ENCODE data around the gene ITPR2. TPM values are rescaled to one million over a fixed set of nuclear protein-coding genes. Genes with fewer than 3 reads are reported as not detected.
"Not testable (repeated sequence)": the region's sequence is repeated elsewhere in the genome, so short reads cannot be mapped to it uniquely, and the experiment has no call there.

ITPR2 gene
- total and polyA plus RNA-seq, 4 donors, result 30.9 to 133 (median 73.2) TPM

GRCh38 chr12:26869104-26869494, 36.1 kb upstream of the ITPR2 start:
- 100% methylated on average over 3 of the region's 6 CpGs for WGBS (ENCODE audit: insufficient coverage)
- no peaks in the 10 kb centered on the region for H3K36me3 ChIP-seq (ENCODE audit: control insufficient read depth, insufficient read depth, low read length)
- H3K4me1 ChIP-seq (ENCODE audit: control insufficient read depth, insufficient read depth, low read length), result no peaks in the 10 kb centered on the region
- no peak overlapping the region for H3K4me3 ChIP-seq (ENCODE audit: low read depth, low read length)
- no peaks in the 10 kb centered on the region for H3K27me3 ChIP-seq (ENCODE audit: control insufficient read depth, insufficient read depth, low read length)
- H3K27ac ChIP-seq (ENCODE audit: low read depth, low read length), result no peak overlapping the region
- H3K9me3 ChIP-seq (ENCODE audit: control insufficient read depth, insufficient read depth, low read length), result no peaks in the 10 kb centered on the region
- DNase-seq (ENCODE audit: low read depth in 4 of 6, low spot score in 6 of 6), result no peak

- H3K27ac ChIP-seq (ENCODE audit: low read depth, low read length), result no peak overlapping the region
- H3K27me3 ChIP-seq (ENCODE audit: control insufficient read depth, insufficient read depth, low read length), result no peaks in the 10 kb centered on the region
- no peaks in the 10 kb centered on the region for H3K4me1 ChIP-seq (ENCODE audit: control insufficient read depth, insufficient read depth, low read length)
- H3K9me3 ChIP-seq (ENCODE audit: control insufficient read depth, insufficient read depth, low read length), result no peaks in the 10 kb centered on the region
- DNase-seq (ENCODE audit: low read depth in 4 of 6, low spot score in 6 of 6), result no peak
- no peak overlapping the region for H3K4me3 ChIP-seq (ENCODE audit: low read depth, low read length)
- 63% methylated on average over 1 of the region's 3 CpGs for WGBS (ENCODE audit: insufficient coverage)
- no peaks in the 10 kb centered on the region for H3K36me3 ChIP-seq (ENCODE audit: control insufficient read depth, insufficient read depth, low read length)
These were observed 35.6 kb upstream of the ITPR2 start for GRCh38 chr12:26868447-26869103.

GRCh38 chr12:26867080-26867479, 34.1 kb upstream of the ITPR2 start:
- no peaks in the 10 kb centered on the region for H3K27me3 ChIP-seq (ENCODE audit: control insufficient read depth, insufficient read depth, low read length)
- no peaks in the 10 kb centered on the region for H3K4me1 ChIP-seq (ENCODE audit: control insufficient read depth, insufficient read depth, low read length)
- no peak for DNase-seq (ENCODE audit: low read depth in 4 of 6, low spot score in 6 of 6)
- no peaks in the 10 kb centered on the region for H3K9me3 ChIP-seq (ENCODE audit: control insufficient read depth, insufficient read depth, low read length)
- WGBS (ENCODE audit: insufficient coverage), result no CpG with 5 or more reads among the region's 2 CpGs
- H3K4me3 ChIP-seq (ENCODE audit: low read depth, low read length), result no peak overlapping the region
- no peak overlapping the region for H3K27ac ChIP-seq (ENCODE audit: low read depth, low read length)
- H3K36me3 ChIP-seq (ENCODE audit: control insufficient read depth, insufficient read depth, low read length), result no peaks in the 10 kb centered on the region

- no peaks in the 10 kb centered on the region for H3K27me3 ChIP-seq (ENCODE audit: control insufficient read depth, insufficient read depth, low read length)
- no peaks in the 10 kb centered on the region for H3K4me1 ChIP-seq (ENCODE audit: control insufficient read depth, insufficient read depth, low read length)
- no peak overlapping the region for H3K4me3 ChIP-seq (ENCODE audit: low read depth, low read length)
- H3K9me3 ChIP-seq (ENCODE audit: control insufficient read depth, insufficient read depth, low read length), result no peaks in the 10 kb centered on the region
- no peaks in the 10 kb centered on the region for H3K36me3 ChIP-seq (ENCODE audit: control insufficient read depth, insufficient read depth, low read length)
- DNase-seq (ENCODE audit: low read depth in 4 of 6, low spot score in 6 of 6), result no peak
- WGBS (ENCODE audit: insufficient coverage), result 67% methylated on average over 1 of the region's 4 CpGs
- no peak overlapping the region for H3K27ac ChIP-seq (ENCODE audit: low read depth, low read length)
These were observed 30.5 kb upstream of the ITPR2 start for GRCh38 chr12:26863515-26863914.

GRCh38 chr12:26862787-26863186, 29.8 kb upstream of the ITPR2 start:
- H3K27ac ChIP-seq (ENCODE audit: low read depth, low read length); H3K27me3 ChIP-seq (ENCODE audit: control insufficient read depth, insufficient read depth, low read length): not testable (repeated sequence)

GRCh38 chr12:26861690-26862089, 28.7 kb upstream of the ITPR2 start:
- Histone ChIP-seq H3K27me3 (ENCODE audit: control insufficient read depth, insufficient read depth, low read length) (no peaks in the 10 kb centered on the region), H3K27ac (ENCODE audit: low read depth, low read length) (no peak overlapping the region), H3K4me1 (ENCODE audit: control insufficient read depth, insufficient read depth, low read length) (no peaks in the 10 kb centered on the region), H3K9me3 (ENCODE audit: control insufficient read depth, insufficient read depth, low read length) (no peaks in the 10 kb centered on the region), H3K4me3 (ENCODE audit: low read depth, low read length) (no peak overlapping the region), H3K36me3 (ENCODE audit: control insufficient read depth, insufficient read depth, low read length) (no peaks in the 10 kb centered on the region)
- WGBS (ENCODE audit: insufficient coverage), result no CpG with 5 or more reads among the region's 1 CpG
- DNase-seq (ENCODE audit: low read depth in 4 of 6, low spot score in 6 of 6), result no peak

More at GRCh38 chr12:26862787-26863186, 29.8 kb upstream of the ITPR2 start:
- not testable (repeated sequence) for H3K4me1 ChIP-seq (ENCODE audit: control insufficient read depth, insufficient read depth, low read length); H3K36me3 ChIP-seq (ENCODE audit: control insufficient read depth, insufficient read depth, low read length); H3K9me3 ChIP-seq (ENCODE audit: control insufficient read depth, insufficient read depth, low read length); DNase-seq (ENCODE audit: low read depth in 4 of 6, low spot score in 6 of 6); H3K4me3 ChIP-seq (ENCODE audit: low read depth, low read length)
- WGBS (ENCODE audit: insufficient coverage), result no CpG with 5 or more reads among the region's 3 CpGs

GRCh38 chr12:26857465-26858176, 24.6 kb upstream of the ITPR2 start:
- DNase-seq (ENCODE audit: low read depth in 4 of 6, low spot score in 6 of 6), result no peak
- peaks cover 4% of the 10 kb centered on the region for H3K4me1 ChIP-seq (ENCODE audit: control insufficient read depth, insufficient read depth, low read length)
- H3K4me3 ChIP-seq (ENCODE audit: low read depth, low read length), result no peak overlapping the region
- H3K36me3 ChIP-seq (ENCODE audit: control insufficient read depth, insufficient read depth, low read length), result no peaks in the 10 kb centered on the region
- no peaks in the 10 kb centered on the region for H3K9me3 ChIP-seq (ENCODE audit: control insufficient read depth, insufficient read depth, low read length)
- no peaks in the 10 kb centered on the region for H3K27me3 ChIP-seq (ENCODE audit: control insufficient read depth, insufficient read depth, low read length)
- no peak overlapping the region for H3K27ac ChIP-seq (ENCODE audit: low read depth, low read length)
- 29% methylated on average over 5 of the region's 6 CpGs for WGBS (ENCODE audit: insufficient coverage)

GRCh38 chr12:26855337-26855736, 22.3 kb upstream of the ITPR2 start:
- WGBS (ENCODE audit: insufficient coverage), result 83% methylated on average over 1 of the region's 1 CpG
- no peak for DNase-seq (ENCODE audit: low read depth in 4 of 6, low spot score in 6 of 6)
- Histone ChIP-seq H3K4me3 (ENCODE audit: low read depth, low read length) (no peak overlapping the region), H3K9me3 (ENCODE audit: control insufficient read depth, insufficient read depth, low read length) (no peaks in the 10 kb centered on the region), H3K27ac (ENCODE audit: low read depth, low read length) (no peak overlapping the region), H3K36me3 (ENCODE audit: control insufficient read depth, insufficient read depth, low read length) (no peaks in the 10 kb centered on the region), H3K27me3 (ENCODE audit: control insufficient read depth, insufficient read depth, low read length) (no peaks in the 10 kb centered on the region), H3K4me1 (ENCODE audit: control insufficient read depth, insufficient read depth, low read length) (peaks cover 4% of the 10 kb centered on the region)

- Histone ChIP-seq H3K27ac (ENCODE audit: low read depth, low read length) (no peak overlapping the region), H3K36me3 (ENCODE audit: control insufficient read depth, insufficient read depth, low read length) (no peaks in the 10 kb centered on the region), H3K9me3 (ENCODE audit: control insufficient read depth, insufficient read depth, low read length) (no peaks in the 10 kb centered on the region), H3K4me1 (ENCODE audit: control insufficient read depth, insufficient read depth, low read length) (peaks cover 4% of the 10 kb centered on the region), H3K4me3 (ENCODE audit: low read depth, low read length) (no peak overlapping the region), H3K27me3 (ENCODE audit: control insufficient read depth, insufficient read depth, low read length) (no peaks in the 10 kb centered on the region)
- WGBS (ENCODE audit: insufficient coverage), result no CpG with 5 or more reads among the region's 2 CpGs
- DNase-seq (ENCODE audit: low read depth in 4 of 6, low spot score in 6 of 6), result no peak
These were observed 21.0 kb upstream of the ITPR2 start for GRCh38 chr12:26854031-26854390.
